ENCODE measurements around the gene KDELR1.
A peak's percentile ranks its signal among the peaks of the same experiment; 100 is the strongest.

Gene KDELR1

GRCh38 chr19:48400018-48400742 is 8.8 kb upstream of the KDELR1 start:
- Mint-ChIP-seq H3K4me3 (peak overlapping the region; percentile 62), H3K27me3 (ENCODE audit: low read depth, poor library complexity) (peaks cover 23% of the 10 kb centered on the region), H3K9me3 (no peaks in the 10 kb centered on the region), H3K36me3 (ENCODE audit: low read depth) (no peaks in the 10 kb centered on the region), H3K27ac (peak overlapping the region; percentile 91), H3K4me1 (peaks cover 65% of the 10 kb centered on the region)
- DNase-seq = peak; percentile 48
- no peak for TF ChIP-seq CTCF (IDR thresholded peaks at IDR 0.05)

- Mint-ChIP-seq H3K4me1 (peaks cover 79% of the 10 kb centered on the region), H3K9me3 (no peaks in the 10 kb centered on the region), H3K27me3 (ENCODE audit: low read depth, poor library complexity) (peaks cover 27% of the 10 kb centered on the region), H3K4me3 (peak overlapping the region; percentile 84), H3K27ac (no peak overlapping the region), H3K36me3 (ENCODE audit: low read depth) (no peaks in the 10 kb centered on the region)
- TF ChIP-seq CTCF (IDR thresholded peaks at IDR 0.05) = no peak
- DNase-seq = peak; percentile 93
Measured at GRCh38 chr19:48398375-48399235, 7.3 kb upstream of the KDELR1 start.

GRCh38 chr19:48398102-48398374 is 6.7 kb upstream of the KDELR1 start:
- Mint-ChIP-seq H3K36me3 (ENCODE audit: low read depth) (no peaks in the 10 kb centered on the region), H3K4me3 (peak overlapping the region; percentile 84), H3K27me3 (ENCODE audit: low read depth, poor library complexity) (peaks cover 27% of the 10 kb centered on the region), H3K9me3 (no peaks in the 10 kb centered on the region), H3K27ac (no peak overlapping the region), H3K4me1 (peaks cover 75% of the 10 kb centered on the region)
- no peak for DNase-seq
- no peak for TF ChIP-seq CTCF (IDR thresholded peaks at IDR 0.05)

- no peak for TF ChIP-seq CTCF (IDR thresholded peaks at IDR 0.05)
- Mint-ChIP-seq H3K4me3 (peak overlapping the region; percentile 84), H3K4me1 (peaks cover 81% of the 10 kb centered on the region), H3K27me3 (ENCODE audit: low read depth, poor library complexity) (peaks cover 27% of the 10 kb centered on the region), H3K27ac (no peak overlapping the region), H3K9me3 (no peaks in the 10 kb centered on the region), H3K36me3 (ENCODE audit: low read depth) (no peaks in the 10 kb centered on the region)
- no peak for DNase-seq
Measured at GRCh38 chr19:48397263-48398101, 6.1 kb upstream of the KDELR1 start.

GRCh38 chr19:48396824-48397176 is 5.4 kb upstream of the KDELR1 start:
- Mint-ChIP-seq H3K9me3 (no peaks in the 10 kb centered on the region), H3K27ac (no peak overlapping the region), H3K4me3 (peak overlapping the region; percentile 86), H3K27me3 (ENCODE audit: low read depth, poor library complexity) (peaks cover 27% of the 10 kb centered on the region), H3K36me3 (ENCODE audit: low read depth) (no peaks in the 10 kb centered on the region), H3K4me1 (peaks cover 80% of the 10 kb centered on the region)
- no peak for TF ChIP-seq CTCF (IDR thresholded peaks at IDR 0.05)
- no peak for DNase-seq
